GDM1 (cell line): ENCODE results near the gene TFAP2E.

Experiments
- DNase-seq: peaks from one replicate; lab custom pipeline; 2025; lab: John Stamatoyannopoulos, UW

TFAP2E gene

GRCh38 chr1:35597870-35598269, 24.8 kb downstream of the TFAP2E start:
- DNase-seq, result no peak

GRCh38 chr1:35598895-35599294, 25.8 kb downstream of the TFAP2E start:
- DNase-seq, result no peak

GRCh38 chr1:35599411-35599810, 26.3 kb downstream of the TFAP2E start:
- no peak for DNase-seq

- no peak for DNase-seq
Observed at GRCh38 chr1:35600593-35600992, 27.5 kb downstream of the TFAP2E start.

- DNase-seq, result no peak
Observed at GRCh38 chr1:35603468-35603867, 30.4 kb downstream of the TFAP2E start.

GRCh38 chr1:35603941-35604340, 30.8 kb downstream of the TFAP2E start:
- DNase-seq, result no peak

- no peak for DNase-seq
Observed at GRCh38 chr1:35605071-35605866, 32.2 kb downstream of the TFAP2E start.

GRCh38 chr1:35605867-35606182, 32.7 kb downstream of the TFAP2E start:
- no peak for DNase-seq

- no peak for DNase-seq
Observed at GRCh38 chr1:35611655-35612054, 38.5 kb downstream of the TFAP2E start.

- DNase-seq, result no peak
Observed at GRCh38 chr1:35615440-35615839, 42.3 kb downstream of the TFAP2E start.

GRCh38 chr1:35619237-35620121, 46.4 kb downstream of the TFAP2E start:
- DNase-seq, result no peak

GRCh38 chr1:35622510-35623178, 49.5 kb downstream of the TFAP2E start:
- DNase-seq, result no peak

GRCh38 chr1:35623832-35624231, 50.7 kb downstream of the TFAP2E start:
- no peak for DNase-seq

- DNase-seq, result no peak
Observed at GRCh38 chr1:35629051-35629450, 55.9 kb downstream of the TFAP2E start.

GRCh38 chr1:35631396-35631795, 58.3 kb downstream of the TFAP2E start:
- DNase-seq, result no peak

GRCh38 chr1:35633547-35633946, 60.4 kb downstream of the TFAP2E start:
- no peak for DNase-seq

- DNase-seq, result no peak
Observed at GRCh38 chr1:35637401-35637809, 64.3 kb downstream of the TFAP2E start.

- no peak for DNase-seq
Observed at GRCh38 chr1:35640380-35641232, 67.5 kb downstream of the TFAP2E start.

GRCh38 chr1:35641233-35641866, 68.2 kb downstream of the TFAP2E start, which contains the start of gene PSMB2:
PSMB2 (minus strand) TSS chr1:35641526; CDS start chr1:35641432, 94 bp downstream.
- DNase-seq, result peak; percentile 91

- DNase-seq, result no peak
Observed at GRCh38 chr1:35642471-35642955, 69.4 kb downstream of the TFAP2E start.

GRCh38 chr1:35644204-35644603, 71.1 kb downstream of the TFAP2E start:
- DNase-seq, result no peak
